ENCODE measurements around the gene DCST1. TPM values are rescaled to one million over a fixed set of nuclear protein-coding genes. Genes with fewer than 3 reads are reported as not detected.

Gene DCST1
- total RNA-seq, 1 experiment from 2014 or later: not detected

DNA sequence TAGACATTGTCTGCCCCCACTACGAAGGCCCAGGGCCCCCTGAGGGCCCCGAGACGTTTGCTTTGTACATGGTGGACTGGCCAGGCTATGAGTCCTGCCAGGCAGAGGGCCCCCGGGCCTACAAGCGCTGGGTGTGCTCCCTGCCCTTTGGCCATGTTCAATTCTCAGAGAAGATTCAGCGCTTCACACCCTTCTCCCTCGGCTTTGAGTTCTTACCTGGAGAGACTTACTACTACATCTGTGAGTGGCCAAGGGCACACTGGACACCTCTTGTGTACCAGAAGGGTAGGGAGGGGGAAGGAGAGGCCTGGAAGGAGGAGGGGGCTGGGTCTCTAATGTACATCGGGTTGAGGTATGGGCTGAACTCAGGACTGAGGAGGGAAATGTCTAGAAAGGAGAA lies 33.2 kb downstream of the DCST1 start:
- Histone ChIP-seq H3K27ac (ENCODE audit: low read length) (no peak overlapping the region), H3K4me1 (ENCODE audit: insufficient read depth, low read length) (peaks cover 30% of the 10 kb centered on the region), H2AFZ (ENCODE audit: low read length) (no peak overlapping the region), H3F3A (ENCODE audit: low read length, unreplicated experiment) (no peaks in the 10 kb centered on the region), H3K79me2 (ENCODE audit: low read length) (peaks cover 14% of the 10 kb centered on the region), H3K4me3 (ENCODE audit: low read length) (no peak overlapping the region), H3K36me3 (ENCODE audit: low read depth, low read length) (peaks cover 4% of the 10 kb centered on the region; the same call in 1 of the 2 replicates), H3K9me2 (replicated peaks; ENCODE audit: low read length) (no peaks in the 10 kb centered on the region), H3K9ac (ENCODE audit: low read length) (no peak overlapping the region), H3K27me3 (ENCODE audit: low read length) (no peaks in the 10 kb centered on the region), H3K9me3 (ENCODE audit: low read length) (no peaks in the 10 kb centered on the region), H4K20me1 (ENCODE audit: low read length) (no peaks in the 10 kb centered on the region), H3K4me2 (ENCODE audit: low read length) (no peak overlapping the region)
- intact Hi-C loops (cut with micrococcal nuclease): no loop called here
- BruUV-seq (replicated peaks): no TSS peak
- no peak for ATAC-seq
- POLR2A ChIA-PET (ENCODE audit: unreplicated experiment): no interaction called here
- TF ChIP-seq, protein P1, sequence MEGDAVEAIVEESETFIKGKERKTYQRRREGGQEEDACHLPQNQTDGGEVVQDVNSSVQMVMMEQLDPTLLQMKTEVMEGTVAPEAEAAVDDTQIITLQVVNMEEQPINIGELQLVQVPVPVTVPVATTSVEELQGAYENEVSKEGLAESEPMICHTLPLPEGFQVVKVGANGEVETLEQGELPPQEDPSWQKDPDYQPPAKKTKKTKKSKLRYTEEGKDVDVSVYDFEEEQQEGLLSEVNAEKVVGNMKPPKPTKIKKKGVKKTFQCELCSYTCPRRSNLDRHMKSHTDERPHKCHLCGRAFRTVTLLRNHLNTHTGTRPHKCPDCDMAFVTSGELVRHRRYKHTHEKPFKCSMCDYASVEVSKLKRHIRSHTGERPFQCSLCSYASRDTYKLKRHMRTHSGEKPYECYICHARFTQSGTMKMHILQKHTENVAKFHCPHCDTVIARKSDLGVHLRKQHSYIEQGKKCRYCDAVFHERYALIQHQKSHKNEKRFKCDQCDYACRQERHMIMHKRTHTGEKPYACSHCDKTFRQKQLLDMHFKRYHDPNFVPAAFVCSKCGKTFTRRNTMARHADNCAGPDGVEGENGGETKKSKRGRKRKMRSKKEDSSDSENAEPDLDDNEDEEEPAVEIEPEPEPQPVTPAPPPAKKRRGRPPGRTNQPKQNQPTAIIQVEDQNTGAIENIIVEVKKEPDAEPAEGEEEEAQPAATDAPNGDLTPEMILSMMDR (conservative IDR thresholded peaks at IDR 0.05; ENCODE audit: low read depth, low read length): no peak
- no peak for TF ChIP-seq EZH2phosphoT487 (IDR thresholded peaks at IDR 0.05; ENCODE audit: borderline replicate concordance, low read length)
- TF ChIP-seq EZH2 (IDR thresholded peaks at IDR 0.05; ENCODE audit: low read length, unreplicated experiment): no peak
- DNase-seq: no peak
- CTCF ChIA-PET: no interaction called here

DNA sequence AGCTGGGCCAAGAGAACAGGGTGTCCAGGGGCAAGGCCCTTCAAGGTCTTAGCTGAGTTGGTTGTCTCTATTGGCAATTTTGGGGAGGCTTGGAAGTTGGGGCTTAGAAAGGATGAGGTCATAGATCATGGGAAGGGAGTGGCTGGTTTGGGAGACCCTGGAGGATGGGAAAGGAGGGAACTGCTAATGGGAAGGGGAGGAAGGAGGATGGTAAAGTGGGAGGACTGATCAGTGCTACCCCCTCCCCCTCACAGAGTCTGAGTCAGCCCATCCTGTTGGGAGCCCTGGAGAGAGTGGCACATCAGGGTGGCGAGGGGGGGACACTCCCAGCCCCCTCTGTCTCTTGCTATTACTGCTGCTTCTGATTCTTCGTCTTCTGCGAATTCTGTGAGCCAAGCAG lies 35.0 kb downstream of the DCST1 start:
- ChIA-PET CTCF (no interaction called here), POLR2A (ENCODE audit: unreplicated experiment) (no interaction called here)

DNA sequence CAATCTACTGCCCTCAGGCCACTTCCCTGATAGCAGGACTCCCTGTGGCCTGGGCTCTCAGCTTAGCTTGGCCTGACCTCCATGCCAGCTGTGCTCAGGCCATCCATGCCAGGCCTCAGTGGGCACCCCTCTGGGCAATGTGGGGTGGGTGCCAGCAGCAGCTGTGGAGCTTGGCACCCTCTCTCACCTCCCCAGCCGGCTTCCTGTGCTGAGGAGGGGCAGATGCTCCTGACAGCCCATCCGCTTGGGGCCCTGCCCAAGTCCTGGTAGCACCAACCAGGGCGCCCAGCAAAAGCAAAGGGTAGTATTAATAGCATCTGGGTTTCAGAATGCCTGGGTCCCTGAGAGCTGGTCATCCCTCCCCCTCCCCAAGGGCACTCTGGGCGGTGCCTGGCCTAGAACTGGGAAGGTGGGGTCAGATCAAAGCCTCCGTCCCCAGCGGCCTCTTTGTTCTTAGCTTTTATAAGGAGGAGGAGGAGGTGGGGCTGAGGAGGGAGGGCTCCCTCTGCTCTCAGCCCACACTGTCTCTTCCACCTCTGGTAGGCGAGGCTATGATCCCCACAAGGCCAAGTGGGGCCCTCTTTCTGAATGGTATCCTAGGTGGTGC lies 36.0 kb downstream of the DCST1 start:
- H3K79me2 ChIP-seq (ENCODE audit: low read length): peaks cover 7% of the 10 kb centered on the region
- ChIA-PET CTCF (no interaction called here), POLR2A (ENCODE audit: unreplicated experiment) (no interaction called here)
- H3K4me1 ChIP-seq (ENCODE audit: insufficient read depth, low read length): peaks cover 16% of the 10 kb centered on the region
- no peaks in the 10 kb centered on the region for H4K20me1 ChIP-seq (ENCODE audit: low read length)
- DNase-seq: no peak
- H3K4me2 ChIP-seq (ENCODE audit: low read length): no peak overlapping the region
- TF ChIP-seq EZH2 (IDR thresholded peaks at IDR 0.05; ENCODE audit: low read length, unreplicated experiment) (no peak), EZH2phosphoT487 (IDR thresholded peaks at IDR 0.05; ENCODE audit: borderline replicate concordance, low read length) (no peak)
- TF ChIP-seq, protein P1 (conservative IDR thresholded peaks at IDR 0.05; ENCODE audit: low read depth, low read length): no peak
- H3K27ac ChIP-seq (ENCODE audit: low read length): no peak overlapping the region
- H3K4me3 ChIP-seq (ENCODE audit: low read length): no peak overlapping the region
- H3K27me3 ChIP-seq (ENCODE audit: low read length): no peaks in the 10 kb centered on the region
- H3K9me3 ChIP-seq (ENCODE audit: low read length): no peaks in the 10 kb centered on the region
- intact Hi-C loops (cut with micrococcal nuclease): no loop called here
- H3F3A ChIP-seq (ENCODE audit: low read length, unreplicated experiment): no peaks in the 10 kb centered on the region
- no TSS peak for BruUV-seq (replicated peaks)
- H2AFZ ChIP-seq (ENCODE audit: low read length): no peak overlapping the region
- no peaks in the 10 kb centered on the region for H3K36me3 ChIP-seq (ENCODE audit: low read depth, low read length)
- no peaks in the 10 kb centered on the region for H3K9me2 ChIP-seq (replicated peaks; ENCODE audit: low read length)
- H3K9ac ChIP-seq (ENCODE audit: low read length): no peak overlapping the region
- no peak for ATAC-seq

More for the DNA sequence above, 35.0 kb downstream of the DCST1 start:
- Histone ChIP-seq H3K27ac (ENCODE audit: low read length) (no peak overlapping the region), H3K9me2 (replicated peaks; ENCODE audit: low read length) (no peaks in the 10 kb centered on the region), H3K4me2 (ENCODE audit: low read length) (no peak overlapping the region), H3K79me2 (ENCODE audit: low read length) (peaks cover 14% of the 10 kb centered on the region), H4K20me1 (ENCODE audit: low read length) (no peaks in the 10 kb centered on the region), H3F3A (ENCODE audit: low read length, unreplicated experiment) (no peaks in the 10 kb centered on the region), H3K9me3 (ENCODE audit: low read length) (no peaks in the 10 kb centered on the region), H2AFZ (ENCODE audit: low read length) (no peak overlapping the region), H3K36me3 (ENCODE audit: low read depth, low read length) (no peaks in the 10 kb centered on the region), H3K4me1 (ENCODE audit: insufficient read depth, low read length) (peaks cover 22% of the 10 kb centered on the region), H3K9ac (ENCODE audit: low read length) (no peak overlapping the region), H3K27me3 (ENCODE audit: low read length) (no peaks in the 10 kb centered on the region), H3K4me3 (ENCODE audit: low read length) (no peak overlapping the region)
- DNase-seq (no peak), ATAC-seq (no peak)
- no TSS peak for BruUV-seq (replicated peaks)
- intact Hi-C loops (cut with micrococcal nuclease): no loop called here
- no peak for TF ChIP-seq EZH2 (IDR thresholded peaks at IDR 0.05; ENCODE audit: low read length, unreplicated experiment)
- no peak for TF ChIP-seq EZH2phosphoT487 (IDR thresholded peaks at IDR 0.05; ENCODE audit: borderline replicate concordance, low read length)
- TF ChIP-seq, protein P1 (conservative IDR thresholded peaks at IDR 0.05; ENCODE audit: low read depth, low read length): no peak
